Measurements from ENCODE around the gene RITA1. TPM values are rescaled to one million over a fixed set of nuclear protein-coding genes. Genes with fewer than 3 reads are reported as not detected.

Gene RITA1
- polyA plus RNA-seq, 1 donor, result 10.4 TPM

GRCh38 chr12:113179023-113179422 lies 6.5 kb upstream of the RITA1 start:
- no peak for DNase-seq (ENCODE audit: low read depth)

- DNase-seq (ENCODE audit: low read depth), result no peak
Observed at GRCh38 chr12:113180333-113180732, 5.2 kb upstream of the RITA1 start.

GRCh38 chr12:113181975-113182374 lies 3.5 kb upstream of the RITA1 start:
- no peak for DNase-seq (ENCODE audit: low read depth)

GRCh38 chr12:113183030-113183589 lies 2.4 kb upstream of the RITA1 start:
- DNase-seq (ENCODE audit: low read depth), result no peak

- no peak for DNase-seq (ENCODE audit: low read depth)
Observed at GRCh38 chr12:113184098-113184899, 1.2 kb upstream of the RITA1 start.

GRCh38 chr12:113184900-113185179 lies 681 bp upstream of the RITA1 start:
- peak; percentile 80 for DNase-seq (ENCODE audit: low read depth)

GRCh38 chr12:113186033-113186365 lies 478 bp downstream of the RITA1 start:
- DNase-seq (ENCODE audit: low read depth), result no peak

GRCh38 chr12:113186666-113187325 lies 1.3 kb downstream of the RITA1 start:
- DNase-seq (ENCODE audit: low read depth), result no peak

- DNase-seq (ENCODE audit: low read depth), result no peak
Observed at GRCh38 chr12:113189361-113189760, 3.8 kb downstream of the RITA1 start.

GRCh38 chr12:113190761-113191160 lies 5.2 kb downstream of the RITA1 start:
- no peak for DNase-seq (ENCODE audit: low read depth)

- no peak for DNase-seq (ENCODE audit: low read depth)
Observed at GRCh38 chr12:113191227-113191626, 5.7 kb downstream of the RITA1 start.

GRCh38 chr12:113194971-113195391 lies 9.5 kb downstream of the RITA1 start:
- DNase-seq (ENCODE audit: low read depth), result no peak

GRCh38 chr12:113195598-113195997 lies 10.1 kb downstream of the RITA1 start:
- no peak for DNase-seq (ENCODE audit: low read depth)

GRCh38 chr12:113196582-113196981 lies 11.1 kb downstream of the RITA1 start:
- no peak for DNase-seq (ENCODE audit: low read depth)

GRCh38 chr12:113196990-113197389 lies 11.5 kb downstream of the RITA1 start:
- DNase-seq (ENCODE audit: low read depth), result no peak

GRCh38 chr12:113197518-113198077 lies 12.1 kb downstream of the RITA1 start:
- no peak for DNase-seq (ENCODE audit: low read depth)

GRCh38 chr12:113198296-113198695 lies 12.8 kb downstream of the RITA1 start:
- DNase-seq (ENCODE audit: low read depth), result no peak

GRCh38 chr12:113200021-113200797 lies 14.7 kb downstream of the RITA1 start:
- no peak for DNase-seq (ENCODE audit: low read depth)

GRCh38 chr12:113201187-113202177 lies 16.0 kb downstream of the RITA1 start:
- DNase-seq (ENCODE audit: low read depth), result no peak

GRCh38 chr12:113202300-113203075 lies 17.0 kb downstream of the RITA1 start:
- no peak for DNase-seq (ENCODE audit: low read depth)
